Stimulated activated CD4-positive, alpha-beta T cell treated with anti-CD3 and anti-CD28 coated beads, Interleukin-4, amount 100 ng/mL, for 4 hours (primary cell): Measurements from ENCODE around the gene INTU.
A peak's percentile ranks its signal among the peaks of the same experiment; 100 is the strongest.
"Not testable (repeated sequence)": the region's sequence is repeated elsewhere in the genome, so short reads cannot be mapped to it uniquely, and the experiment has no call there.

Source experiments
- DNase-seq, 2 experiments: peaks; one replicate each; pipeline ENCODE4 v3.0.0-alpha.2; 2020

Gene INTU

GRCh38 chr4:127632420-127633403 is at the start of gene INTU:
Gene INTU (plus strand): TSS chr4:127632957. CDS start chr4:127633035, 78 bp downstream.
- peak; percentile 5 to 7 for DNase-seq

- not testable (repeated sequence) for DNase-seq
Measured at GRCh38 chr4:127586496-127586895, 46.3 kb upstream of the INTU start.

GRCh38 chr4:127586922-127587571 is 45.7 kb upstream of the INTU start:
- DNase-seq: no peak

- DNase-seq: not testable (repeated sequence)
Measured at GRCh38 chr4:127589153-127589552, 43.6 kb upstream of the INTU start.

- no peak for DNase-seq
Measured at GRCh38 chr4:127598656-127599055, 34.1 kb upstream of the INTU start.

GRCh38 chr4:127601029-127601428 is 31.7 kb upstream of the INTU start:
- DNase-seq: no peak

- DNase-seq: no peak
Measured at GRCh38 chr4:127604949-127605709, 27.6 kb upstream of the INTU start.

- no peak for DNase-seq
Measured at GRCh38 chr4:127606823-127607222, 25.9 kb upstream of the INTU start.

GRCh38 chr4:127609484-127609883 is 23.3 kb upstream of the INTU start:
- no peak for DNase-seq

- no peak for DNase-seq
Measured at GRCh38 chr4:127610488-127610887, 22.3 kb upstream of the INTU start.

- DNase-seq: no peak
Measured at GRCh38 chr4:127616898-127617297, 15.9 kb upstream of the INTU start.

GRCh38 chr4:127618427-127618826 is 14.3 kb upstream of the INTU start:
- DNase-seq: no peak

- DNase-seq: no peak
Measured at GRCh38 chr4:127622621-127622920, 10.2 kb upstream of the INTU start.

- DNase-seq: peak in 1 of 2 experiments; percentile 2
Measured at GRCh38 chr4:127622921-127623796, 9.6 kb upstream of the INTU start.

GRCh38 chr4:127623797-127624083 is 9.0 kb upstream of the INTU start:
- peak in 1 of 2 experiments; percentile 2 for DNase-seq

GRCh38 chr4:127624173-127624572 is 8.6 kb upstream of the INTU start:
- no peak for DNase-seq

GRCh38 chr4:127629371-127629770 is 3.4 kb upstream of the INTU start:
- DNase-seq: no peak

- no peak for DNase-seq
Measured at GRCh38 chr4:127630152-127630551, 2.6 kb upstream of the INTU start.

GRCh38 chr4:127631420-127631819 is 1.3 kb upstream of the INTU start:
- DNase-seq: no peak

- no peak for DNase-seq
Measured at GRCh38 chr4:127634181-127634580, 1.4 kb downstream of the INTU start.

GRCh38 chr4:127641524-127641923 is 8.8 kb downstream of the INTU start:
- DNase-seq: no peak

GRCh38 chr4:127642169-127642568 is 9.4 kb downstream of the INTU start:
- no peak for DNase-seq

GRCh38 chr4:127643791-127644190 is 11.0 kb downstream of the INTU start:
- no peak for DNase-seq
